GM10266 (cell line): ENCODE results near the gene ATG13.

Experiments used
- DNase-seq: peaks from one replicate; pipeline ENCODE4 v3.0.0; 2012; ENCODE audit errors: extremely low spot score
- TF ChIP-seq, protein P1 (sequence below): IDR thresholded peaks from 2 replicates; pipeline ENCODE4 v1.5.1; 2012; ENCODE audit warnings: mild to moderate bottlenecking, low read depth; ENCODE audit not compliant: control insufficient read depth, insufficient read depth; ENCODE audit errors: missing control alignments

Gene ATG13

GRCh38 chr11:46597609-46598219 is 19.6 kb upstream of the ATG13 start:
- TF ChIP-seq, protein P1, sequence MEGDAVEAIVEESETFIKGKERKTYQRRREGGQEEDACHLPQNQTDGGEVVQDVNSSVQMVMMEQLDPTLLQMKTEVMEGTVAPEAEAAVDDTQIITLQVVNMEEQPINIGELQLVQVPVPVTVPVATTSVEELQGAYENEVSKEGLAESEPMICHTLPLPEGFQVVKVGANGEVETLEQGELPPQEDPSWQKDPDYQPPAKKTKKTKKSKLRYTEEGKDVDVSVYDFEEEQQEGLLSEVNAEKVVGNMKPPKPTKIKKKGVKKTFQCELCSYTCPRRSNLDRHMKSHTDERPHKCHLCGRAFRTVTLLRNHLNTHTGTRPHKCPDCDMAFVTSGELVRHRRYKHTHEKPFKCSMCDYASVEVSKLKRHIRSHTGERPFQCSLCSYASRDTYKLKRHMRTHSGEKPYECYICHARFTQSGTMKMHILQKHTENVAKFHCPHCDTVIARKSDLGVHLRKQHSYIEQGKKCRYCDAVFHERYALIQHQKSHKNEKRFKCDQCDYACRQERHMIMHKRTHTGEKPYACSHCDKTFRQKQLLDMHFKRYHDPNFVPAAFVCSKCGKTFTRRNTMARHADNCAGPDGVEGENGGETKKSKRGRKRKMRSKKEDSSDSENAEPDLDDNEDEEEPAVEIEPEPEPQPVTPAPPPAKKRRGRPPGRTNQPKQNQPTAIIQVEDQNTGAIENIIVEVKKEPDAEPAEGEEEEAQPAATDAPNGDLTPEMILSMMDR = no peak
- DNase-seq = no peak

- DNase-seq = no peak
- TF ChIP-seq, protein P1 = no peak
These were observed 17.8 kb upstream of the ATG13 start for GRCh38 chr11:46599340-46600193.

DNA sequence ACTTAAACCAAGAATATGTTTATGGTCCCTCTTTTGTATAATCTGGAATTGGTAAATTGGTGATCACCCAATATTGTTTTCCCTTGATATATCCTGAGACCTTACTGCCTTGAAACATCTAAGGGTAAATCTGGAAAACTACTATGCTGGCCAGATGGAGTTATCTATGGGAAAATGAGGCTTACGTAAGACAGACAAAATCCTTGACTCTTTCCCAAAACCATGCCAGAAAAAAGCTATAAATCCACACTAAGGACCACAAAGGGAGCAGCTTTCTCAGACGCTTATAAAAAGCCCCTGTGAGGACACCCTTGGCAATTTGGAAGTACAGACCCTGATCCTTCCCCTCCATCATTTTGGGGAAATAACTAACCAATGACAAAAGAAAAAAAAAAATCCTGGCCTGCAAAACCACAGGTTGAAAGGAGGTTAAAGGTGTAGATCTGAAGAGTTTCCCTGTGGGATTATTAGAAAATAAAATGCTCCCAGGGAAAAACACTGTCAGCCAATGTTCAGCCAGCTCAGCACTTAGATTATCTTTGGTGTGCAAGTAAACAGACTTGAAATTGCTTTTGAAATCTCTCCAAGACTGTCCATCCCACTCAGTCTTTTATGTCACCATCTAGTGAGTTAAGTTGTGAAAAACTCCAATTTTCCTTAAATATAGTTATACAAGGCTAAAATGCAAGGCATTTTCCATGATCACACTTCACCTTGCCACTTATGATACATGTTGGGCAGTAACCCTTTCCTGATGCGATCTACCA is 17.0 kb upstream of the ATG13 start:
- DNase-seq = no peak
- TF ChIP-seq, protein P1 = no peak

DNA sequence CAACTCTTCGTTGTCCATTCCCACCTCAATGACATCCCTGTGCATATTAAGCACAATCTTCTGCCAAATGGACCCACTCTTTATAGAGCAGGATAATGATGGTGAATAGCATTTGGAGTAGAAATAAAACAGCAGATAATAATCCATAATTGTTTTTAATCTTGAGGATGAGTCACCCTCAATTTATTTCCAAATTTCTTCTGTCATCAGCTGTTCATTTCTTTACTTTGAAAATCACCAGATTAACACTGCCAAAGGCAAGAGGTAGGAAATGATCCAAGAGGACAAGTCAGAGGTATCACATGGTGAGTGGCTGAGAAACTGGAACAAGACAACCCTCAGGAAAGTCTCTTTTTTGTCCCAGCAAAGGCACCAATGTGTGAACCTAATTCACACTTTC is 16.2 kb upstream of the ATG13 start:
- no peak for DNase-seq
- TF ChIP-seq, protein P1 = no peak

DNA sequence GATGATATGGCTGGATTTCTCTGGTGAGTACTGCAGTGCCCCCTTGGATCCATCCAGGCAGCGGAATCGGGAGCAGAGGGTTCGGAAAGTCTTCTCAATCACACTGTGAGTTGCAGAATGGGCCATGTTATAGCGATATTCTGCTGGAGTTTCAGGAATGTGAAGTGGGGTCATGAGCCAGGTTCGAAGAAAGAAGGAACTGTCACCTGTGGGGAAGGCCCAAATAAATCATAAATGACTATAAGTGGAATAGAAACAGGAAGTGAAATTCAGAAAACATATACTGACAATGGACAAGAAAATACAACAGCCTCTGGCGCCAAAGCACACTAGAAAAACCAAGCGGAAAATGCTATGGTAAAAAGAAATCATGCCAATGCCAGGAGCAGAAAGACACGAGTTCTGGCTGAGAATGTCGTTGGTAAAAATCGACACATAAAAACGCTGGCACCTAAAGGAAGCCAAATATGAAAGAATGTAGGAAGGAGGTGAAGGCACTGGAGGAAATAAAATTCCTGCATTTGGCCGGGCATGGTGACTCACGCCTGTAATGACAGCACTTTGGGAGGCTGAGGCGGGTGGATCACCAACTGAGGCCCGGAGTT is 13.5 kb upstream of the ATG13 start:
- peak; percentile 25 for DNase-seq

GRCh38 chr11:46604796-46605195 is 12.6 kb upstream of the ATG13 start:
- DNase-seq = no peak

More for the DNA sequence above, 13.5 kb upstream of the ATG13 start:
- TF ChIP-seq, protein P1 = no peak

More at GRCh38 chr11:46604796-46605195, 12.6 kb upstream of the ATG13 start:
- TF ChIP-seq, protein P1 = no peak
